Ishikawa (cell line): Measurements from ENCODE around the gene KIAA1217.

ENCODE experiments used
- CEBPB ChIP-seq: IDR thresholded peaks from 2 replicates; pipeline ENCODE4 v1.6.1; 2012
- CREB1 ChIP-seq: IDR thresholded peaks from 2 replicates; pipeline ENCODE4 v1.6.1; 2012; ENCODE audit warnings: low read depth
- EGR1 ChIP-seq: IDR thresholded peaks from 2 replicates; pipeline ENCODE4 v1.6.1; 2012
- EP300 ChIP-seq: IDR thresholded peaks from 2 replicates; pipeline ENCODE4 v1.6.1; 2012; ENCODE audit warnings: borderline replicate concordance
- FOXM1 ChIP-seq: IDR thresholded peaks from 2 replicates; pipeline ENCODE4 v1.6.1; 2012; ENCODE audit warnings: low read depth, borderline replicate concordance
- NFIC ChIP-seq: IDR thresholded peaks from 2 replicates; pipeline ENCODE4 v1.6.1; 2012
- RAD21 ChIP-seq: IDR thresholded peaks from 2 replicates; pipeline ENCODE4 v1.6.1; 2012; ENCODE audit warnings: low read depth
- TAF1 ChIP-seq: IDR thresholded peaks from 2 replicates; pipeline ENCODE4 v1.6.1; 2012; ENCODE audit warnings: low read depth, mild to moderate bottlenecking
- TCF12 ChIP-seq: IDR thresholded peaks from 2 replicates; pipeline ENCODE4 v1.6.1; 2012; ENCODE audit warnings: low read depth
- TEAD4 ChIP-seq: IDR thresholded peaks from 2 replicates; pipeline ENCODE4 v1.6.1; 2012
- YY1 ChIP-seq: IDR thresholded peaks from 2 replicates; pipeline ENCODE4 v1.6.1; 2012; ENCODE audit warnings: low read depth
- ZBTB7A ChIP-seq: IDR thresholded peaks from 2 replicates; pipeline ENCODE4 v1.6.1; 2012; ENCODE audit warnings: low read depth
- TF ChIP-seq, protein P1 (sequence below): IDR thresholded peaks from 2 replicates; pipeline ENCODE4 v1.6.1; 2012
- TF ChIP-seq, protein P2 (sequence below): IDR thresholded peaks from 2 replicates; pipeline ENCODE4 v1.6.1; 2012
- TF ChIP-seq, protein P3 (sequence below): IDR thresholded peaks from 2 replicates; pipeline ENCODE4 v1.6.1; 2012; ENCODE audit warnings: low read depth, mild to moderate bottlenecking

KIAA1217 gene

DNA sequence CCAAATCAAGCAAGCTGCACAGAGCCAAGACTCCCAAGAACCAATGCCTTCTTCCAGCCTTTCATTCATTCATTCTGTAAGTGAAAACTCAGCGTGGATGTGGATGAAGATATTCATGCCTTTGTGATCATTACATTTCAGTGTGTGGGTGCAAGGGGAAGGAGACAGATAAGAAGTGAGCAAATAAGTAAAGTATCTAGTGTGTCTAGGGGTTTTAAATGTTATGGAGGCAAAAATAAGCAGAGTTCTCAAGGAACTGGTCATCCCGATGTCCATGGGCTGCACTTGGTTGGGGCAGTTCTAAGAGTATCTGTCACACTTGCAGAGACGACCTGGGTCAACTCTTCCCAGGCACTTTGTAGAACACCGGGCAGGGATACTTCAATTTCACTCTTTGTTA is 149.1 kb downstream of the KIAA1217 start:
- no peak for TF ChIP-seq EGR1
- TF ChIP-seq ZBTB7A: 0 out of 2 replicates have a peak, but pooled peaks have one; percentile 9

DNA sequence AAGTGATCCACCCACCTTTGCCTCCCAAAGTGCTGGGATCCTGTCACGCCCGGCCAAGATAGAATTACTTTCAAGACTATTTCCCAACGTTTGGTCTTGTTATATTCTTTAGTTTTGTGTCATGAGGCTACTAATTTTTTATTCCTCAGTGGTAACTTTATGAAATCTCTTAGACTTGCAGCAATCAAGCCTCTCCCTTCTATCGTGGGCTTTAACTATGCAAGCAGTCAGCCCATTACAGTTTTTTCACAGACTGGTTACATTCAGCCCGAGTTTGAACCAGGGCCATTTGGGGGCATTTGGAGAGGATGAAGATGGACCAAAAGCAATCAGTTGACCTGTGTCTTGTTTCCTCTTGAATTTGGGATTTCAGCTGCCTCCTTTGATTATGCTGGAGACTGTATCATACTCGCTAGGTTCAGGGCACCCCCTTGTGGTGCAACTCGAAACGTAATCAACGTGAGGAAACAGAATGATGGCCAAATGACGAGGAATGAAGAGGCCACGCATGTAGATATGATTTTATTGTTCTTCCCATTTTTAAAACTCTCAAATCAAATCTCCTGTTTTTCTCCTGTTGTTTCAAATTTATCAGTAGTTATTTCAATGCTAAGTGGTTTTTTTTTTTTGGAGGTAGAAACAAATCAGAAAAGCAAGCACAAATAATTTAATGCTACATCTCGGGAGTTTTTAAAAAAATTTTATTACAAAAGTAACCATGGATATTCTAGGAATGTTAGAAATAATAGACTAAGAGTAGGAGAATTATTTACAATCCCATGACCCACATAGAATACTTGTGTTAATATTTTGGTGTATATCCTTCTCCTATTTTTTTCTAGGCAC is 151.6 kb downstream of the KIAA1217 start:
- TF ChIP-seq, protein P1, sequence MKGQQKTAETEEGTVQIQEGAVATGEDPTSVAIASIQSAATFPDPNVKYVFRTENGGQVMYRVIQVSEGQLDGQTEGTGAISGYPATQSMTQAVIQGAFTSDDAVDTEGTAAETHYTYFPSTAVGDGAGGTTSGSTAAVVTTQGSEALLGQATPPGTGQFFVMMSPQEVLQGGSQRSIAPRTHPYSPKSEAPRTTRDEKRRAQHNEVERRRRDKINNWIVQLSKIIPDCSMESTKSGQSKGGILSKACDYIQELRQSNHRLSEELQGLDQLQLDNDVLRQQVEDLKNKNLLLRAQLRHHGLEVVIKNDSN: no peak
- peak; percentile 93 for TF ChIP-seq RAD21

DNA sequence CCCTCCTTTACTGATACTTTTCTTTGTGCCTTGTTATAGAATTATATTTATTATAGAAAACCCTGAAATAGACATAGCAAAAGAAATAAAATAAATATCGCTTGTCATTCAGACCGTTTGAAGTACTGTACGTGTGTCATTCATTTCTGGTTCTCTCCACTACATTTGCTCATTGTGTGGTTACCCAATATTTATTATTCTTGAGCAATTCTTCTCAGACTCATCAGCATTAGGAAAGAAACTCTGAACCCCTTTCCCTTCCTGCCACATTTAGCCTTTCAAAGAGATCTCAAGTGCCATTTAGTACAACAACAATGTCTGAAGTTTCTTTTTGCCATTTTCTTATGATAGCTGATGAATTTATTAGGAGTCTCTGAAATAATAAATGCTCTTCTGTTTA is 154.1 kb downstream of the KIAA1217 start:
- TF ChIP-seq FOXM1 (no peak), CEBPB (peak; percentile 45; the same call in 1 of the 2 replicates), RAD21 (no peak), ZBTB7A (no peak)

DNA sequence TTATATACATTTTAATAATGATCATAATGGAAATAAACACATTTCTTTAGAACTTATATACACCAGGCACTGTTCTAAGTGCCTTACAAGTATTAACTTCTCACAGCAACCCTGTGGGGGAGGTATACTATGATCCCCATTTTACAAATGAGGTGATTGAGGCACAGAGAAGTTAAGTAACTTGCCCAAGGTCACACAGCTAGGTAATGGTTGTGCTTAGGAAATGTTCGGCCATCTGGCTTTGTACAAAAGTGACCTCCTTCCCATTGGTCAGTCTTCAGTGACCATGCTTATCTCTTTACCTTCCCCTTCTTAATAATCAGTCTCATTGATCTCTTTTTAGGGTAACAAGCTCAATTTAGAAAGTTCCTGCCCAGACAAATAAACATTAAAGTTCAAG is 158.8 kb downstream of the KIAA1217 start:
- no peak for TF ChIP-seq EGR1
- TF ChIP-seq, protein P2, sequence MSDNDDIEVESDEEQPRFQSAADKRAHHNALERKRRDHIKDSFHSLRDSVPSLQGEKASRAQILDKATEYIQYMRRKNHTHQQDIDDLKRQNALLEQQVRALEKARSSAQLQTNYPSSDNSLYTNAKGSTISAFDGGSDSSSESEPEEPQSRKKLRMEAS: no peak
- no peak for TF ChIP-seq YY1
- no peak for TF ChIP-seq ZBTB7A
- TF ChIP-seq, protein P3, sequence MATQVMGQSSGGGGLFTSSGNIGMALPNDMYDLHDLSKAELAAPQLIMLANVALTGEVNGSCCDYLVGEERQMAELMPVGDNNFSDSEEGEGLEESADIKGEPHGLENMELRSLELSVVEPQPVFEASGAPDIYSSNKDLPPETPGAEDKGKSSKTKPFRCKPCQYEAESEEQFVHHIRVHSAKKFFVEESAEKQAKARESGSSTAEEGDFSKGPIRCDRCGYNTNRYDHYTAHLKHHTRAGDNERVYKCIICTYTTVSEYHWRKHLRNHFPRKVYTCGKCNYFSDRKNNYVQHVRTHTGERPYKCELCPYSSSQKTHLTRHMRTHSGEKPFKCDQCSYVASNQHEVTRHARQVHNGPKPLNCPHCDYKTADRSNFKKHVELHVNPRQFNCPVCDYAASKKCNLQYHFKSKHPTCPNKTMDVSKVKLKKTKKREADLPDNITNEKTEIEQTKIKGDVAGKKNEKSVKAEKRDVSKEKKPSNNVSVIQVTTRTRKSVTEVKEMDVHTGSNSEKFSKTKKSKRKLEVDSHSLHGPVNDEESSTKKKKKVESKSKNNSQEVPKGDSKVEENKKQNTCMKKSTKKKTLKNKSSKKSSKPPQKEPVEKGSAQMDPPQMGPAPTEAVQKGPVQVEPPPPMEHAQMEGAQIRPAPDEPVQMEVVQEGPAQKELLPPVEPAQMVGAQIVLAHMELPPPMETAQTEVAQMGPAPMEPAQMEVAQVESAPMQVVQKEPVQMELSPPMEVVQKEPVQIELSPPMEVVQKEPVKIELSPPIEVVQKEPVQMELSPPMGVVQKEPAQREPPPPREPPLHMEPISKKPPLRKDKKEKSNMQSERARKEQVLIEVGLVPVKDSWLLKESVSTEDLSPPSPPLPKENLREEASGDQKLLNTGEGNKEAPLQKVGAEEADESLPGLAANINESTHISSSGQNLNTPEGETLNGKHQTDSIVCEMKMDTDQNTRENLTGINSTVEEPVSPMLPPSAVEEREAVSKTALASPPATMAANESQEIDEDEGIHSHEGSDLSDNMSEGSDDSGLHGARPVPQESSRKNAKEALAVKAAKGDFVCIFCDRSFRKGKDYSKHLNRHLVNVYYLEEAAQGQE: no peak
- no peak for TF ChIP-seq EP300
- TF ChIP-seq CREB1: no peak
- no peak for TF ChIP-seq TEAD4
- no peak for TF ChIP-seq TAF1
- TF ChIP-seq FOXM1: no peak
- TF ChIP-seq, protein P1: no peak
- TF ChIP-seq TCF12: no peak
- no peak for TF ChIP-seq CEBPB
- no peak for TF ChIP-seq RAD21
- no peak for TF ChIP-seq NFIC

DNA sequence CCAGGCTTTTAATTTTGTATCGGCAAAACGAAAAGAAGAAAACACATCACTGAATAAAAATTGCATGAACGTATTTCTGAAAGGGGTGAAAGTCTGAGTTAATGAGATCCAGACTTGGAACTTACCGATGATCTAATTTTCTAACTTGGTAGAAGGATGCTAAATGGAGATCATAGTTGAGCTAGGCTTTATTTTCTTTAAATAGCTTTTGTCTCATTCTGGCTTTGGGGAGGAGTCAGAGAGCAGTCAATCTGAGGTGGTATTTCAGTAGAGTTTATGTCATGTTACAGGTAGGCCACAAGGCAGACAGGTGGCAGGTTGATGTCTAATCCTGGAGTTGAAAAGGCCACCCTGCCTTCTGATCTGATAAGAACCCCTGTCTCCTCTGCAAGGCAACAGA is 161.9 kb downstream of the KIAA1217 start:
- TF ChIP-seq, protein P2: no peak
- no peak for TF ChIP-seq CREB1
- no peak for TF ChIP-seq TEAD4
- TF ChIP-seq NFIC: no peak
- TF ChIP-seq RAD21: no peak
- TF ChIP-seq, protein P3: no peak
- no peak for TF ChIP-seq EP300
- no peak for TF ChIP-seq TCF12
- TF ChIP-seq, protein P1: no peak
- TF ChIP-seq YY1: no peak
- TF ChIP-seq CEBPB: no peak

DNA sequence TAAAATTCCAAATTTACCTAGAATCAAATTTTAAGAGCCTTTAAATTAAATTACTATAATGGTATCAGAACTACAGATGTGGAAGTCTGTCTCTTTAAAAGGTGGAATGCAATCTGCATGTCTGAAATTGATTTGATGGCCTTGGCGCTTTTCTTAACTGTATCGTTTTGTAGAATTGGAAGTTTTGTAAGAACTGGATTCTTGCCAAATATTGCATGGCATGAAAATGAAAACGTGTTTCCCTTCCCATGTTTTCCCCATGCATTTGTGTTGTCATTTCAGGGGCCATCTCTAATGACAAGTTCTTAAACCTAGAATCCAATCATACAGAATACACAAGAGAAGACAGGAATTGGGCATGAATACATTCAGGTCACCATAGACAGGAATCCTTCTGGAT is 162.5 kb downstream of the KIAA1217 start:
- TF ChIP-seq, protein P3: no peak
- TF ChIP-seq TCF12 (no peak), CREB1 (no peak), EP300 (no peak), YY1 (no peak), EGR1 (no peak), ZBTB7A (no peak), NFIC (no peak), CEBPB (no peak), TAF1 (no peak)
